ENCODE results near the gene DSG4.

Gene DSG4

GRCh38 chr18:31451625-31452024, 75.0 kb downstream of the DSG4 start:
- Histone ChIP-seq H3K9me2 (replicated peaks; ENCODE audit: control insufficient read depth, low read length) (no peaks in the 10 kb centered on the region), H3K27me3 (ENCODE audit: control insufficient read depth, low read length) (no peaks in the 10 kb centered on the region), H3K9me3 (ENCODE audit: control insufficient read depth, insufficient read depth, low read length) (no peaks in the 10 kb centered on the region), H3K4me3 (ENCODE audit: low read length) (no peak overlapping the region), H3K27ac (ENCODE audit: low read depth, low read length) (no peak overlapping the region), H3K4me1 (ENCODE audit: control insufficient read depth, low read length) (no peaks in the 10 kb centered on the region), H4K20me1 (ENCODE audit: control insufficient read depth, insufficient read depth, low read depth, low read length) (no peaks in the 10 kb centered on the region), H3K36me3 (ENCODE audit: control insufficient read depth, low read length) (no peaks in the 10 kb centered on the region), H3K4me2 (ENCODE audit: low read length) (no peak overlapping the region), H3K79me2 (ENCODE audit: control insufficient read depth, low read length) (no peaks in the 10 kb centered on the region), H3F3A (ENCODE audit: control insufficient read depth, insufficient read depth) (no peaks in the 10 kb centered on the region)
- TF ChIP-seq EZH2phosphoT487 (IDR thresholded peaks at IDR 0.05; ENCODE audit: borderline replicate concordance, low read length) (no peak), CTCF (IDR thresholded peaks at IDR 0.05; ENCODE audit: low read depth, low read length, poor library complexity, severe bottlenecking) (no peak)

- TF ChIP-seq CTCF (IDR thresholded peaks at IDR 0.05; ENCODE audit: low read depth, low read length, poor library complexity, severe bottlenecking) (no peak), EZH2phosphoT487 (IDR thresholded peaks at IDR 0.05; ENCODE audit: borderline replicate concordance, low read length) (no peak)
- no peaks in the 10 kb centered on the region for H3K79me2 ChIP-seq (ENCODE audit: control insufficient read depth, low read length)
- no peaks in the 10 kb centered on the region for H3K9me3 ChIP-seq (ENCODE audit: control insufficient read depth, insufficient read depth, low read length)
- H3K27me3 ChIP-seq (ENCODE audit: control insufficient read depth, low read length), result 0 out of 2 replicates have a peak, but pooled peaks cover 2% of the 10 kb centered on the region
- H4K20me1 ChIP-seq (ENCODE audit: control insufficient read depth, insufficient read depth, low read depth, low read length), result no peaks in the 10 kb centered on the region
- H3K9me2 ChIP-seq (replicated peaks; ENCODE audit: control insufficient read depth, low read length), result no peaks in the 10 kb centered on the region
- H3K27ac ChIP-seq (ENCODE audit: low read depth, low read length), result no peak overlapping the region
- no peaks in the 10 kb centered on the region for H3K36me3 ChIP-seq (ENCODE audit: control insufficient read depth, low read length)
- no peak overlapping the region for H3K4me2 ChIP-seq (ENCODE audit: low read length)
- no peaks in the 10 kb centered on the region for H3K4me1 ChIP-seq (ENCODE audit: control insufficient read depth, low read length)
- H3F3A ChIP-seq (ENCODE audit: control insufficient read depth, insufficient read depth), result no peaks in the 10 kb centered on the region
- H3K4me3 ChIP-seq (ENCODE audit: low read length), result no peak overlapping the region
These were observed 77.6 kb downstream of the DSG4 start for GRCh38 chr18:31454066-31454708.

All from DOHH2 (cell line).